GM13977 (cell line): ENCODE measurements around the gene TEX38.

ENCODE experiments used
- DNase-seq: peaks from one replicate; pipeline ENCODE4 v3.0.0; 2012; ENCODE audit warnings: low spot score
- in situ Hi-C: fragments of 300-500 bp; cut with MboI; formaldehyde crosslinking; loops from one replicate; pipeline ENCODE4 v1.12.0; 2022; ENCODE audit warnings: low sequenced_read_pairs, low pct_unique_long_range_greater_than_20kb, mixed read lengths, inconsistent platforms; ENCODE audit not compliant: unreplicated experiment
- TF ChIP-seq, protein P1 (sequence below): IDR thresholded peaks from 2 replicates; pipeline ENCODE4 v1.5.1; 2012; ENCODE audit warnings: mild to moderate bottlenecking, control low read depth; ENCODE audit not compliant: insufficient read depth; ENCODE audit errors: extremely low read depth, missing control alignments

TEX38 gene

DNA sequence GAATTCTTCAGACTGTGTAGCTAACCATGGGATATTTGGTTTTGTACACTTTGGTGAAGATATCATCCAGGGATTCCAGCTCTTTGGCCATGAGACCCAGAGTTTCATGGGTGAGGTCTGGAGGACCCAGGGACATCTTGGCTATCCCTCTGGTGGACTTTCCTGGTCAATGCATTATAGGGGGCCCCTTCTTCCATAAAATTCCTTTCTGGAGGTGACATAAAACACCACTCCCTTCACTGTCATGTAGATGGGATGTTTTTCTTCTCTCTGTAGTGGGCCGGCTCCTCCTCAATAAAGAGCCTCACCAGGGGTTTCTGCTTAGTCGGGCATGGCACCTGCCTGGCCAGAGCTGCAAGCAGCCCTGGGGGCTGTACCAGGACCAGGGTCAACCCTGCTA, 5.7 kb upstream of the TEX38 start:
- in situ Hi-C loops: no loop called here

DNA sequence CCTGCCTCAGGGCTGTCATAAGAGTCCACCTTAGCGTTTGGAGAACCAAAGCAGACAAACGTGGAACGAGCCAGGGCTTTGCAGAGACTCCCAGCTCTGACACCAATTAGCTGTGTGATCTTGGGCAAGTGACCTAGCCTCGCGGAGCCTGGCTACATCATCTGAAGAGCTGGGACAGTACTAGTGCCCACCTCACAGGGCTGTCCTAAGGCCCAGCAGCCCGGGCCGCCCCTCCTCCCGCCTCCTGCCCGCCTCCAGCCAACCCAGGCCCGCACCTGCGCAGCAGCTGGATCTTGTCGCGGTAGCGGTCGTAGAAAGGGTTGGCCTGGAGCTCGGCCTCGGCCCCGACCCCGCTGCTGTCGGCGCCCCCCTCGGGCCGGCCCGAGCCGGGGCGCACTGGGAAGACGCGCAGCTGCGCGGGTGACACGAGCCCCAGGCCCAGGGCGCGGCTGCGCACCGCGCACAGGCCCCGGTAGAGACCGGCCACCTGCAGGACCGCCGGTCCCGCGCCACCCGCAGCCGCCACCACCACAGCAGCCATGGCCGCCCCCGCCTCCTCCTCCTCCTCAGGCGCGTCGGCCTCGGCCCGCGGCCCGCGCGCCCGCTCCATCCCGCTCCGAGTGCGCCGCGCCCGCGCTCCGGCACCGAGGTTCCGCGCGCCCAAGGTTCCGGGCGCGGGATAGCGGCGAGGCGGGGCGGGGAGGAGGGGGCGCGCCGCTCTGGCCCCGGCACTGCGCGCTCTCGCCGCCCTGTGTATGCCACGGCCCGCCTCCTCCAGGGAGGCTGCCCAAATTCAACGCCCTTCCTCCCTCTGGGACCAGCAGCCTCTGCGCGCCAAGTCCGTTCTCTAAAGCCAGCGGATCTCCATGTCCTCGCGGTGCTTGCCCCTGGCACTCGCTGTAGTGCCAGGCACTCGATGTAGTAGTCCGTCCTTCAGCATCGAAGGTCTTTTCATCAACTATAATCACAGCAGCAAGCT, 3.6 kb upstream of the TEX38 start, which contains the start of gene ATPAF1:
Gene ATPAF1 (minus strand): TSS at position 583 of the 979 bp plus-strand sequence. CDS start 42 bp downstream, at position 541.
- in situ Hi-C loops: no loop called here
- TF ChIP-seq, protein P1, sequence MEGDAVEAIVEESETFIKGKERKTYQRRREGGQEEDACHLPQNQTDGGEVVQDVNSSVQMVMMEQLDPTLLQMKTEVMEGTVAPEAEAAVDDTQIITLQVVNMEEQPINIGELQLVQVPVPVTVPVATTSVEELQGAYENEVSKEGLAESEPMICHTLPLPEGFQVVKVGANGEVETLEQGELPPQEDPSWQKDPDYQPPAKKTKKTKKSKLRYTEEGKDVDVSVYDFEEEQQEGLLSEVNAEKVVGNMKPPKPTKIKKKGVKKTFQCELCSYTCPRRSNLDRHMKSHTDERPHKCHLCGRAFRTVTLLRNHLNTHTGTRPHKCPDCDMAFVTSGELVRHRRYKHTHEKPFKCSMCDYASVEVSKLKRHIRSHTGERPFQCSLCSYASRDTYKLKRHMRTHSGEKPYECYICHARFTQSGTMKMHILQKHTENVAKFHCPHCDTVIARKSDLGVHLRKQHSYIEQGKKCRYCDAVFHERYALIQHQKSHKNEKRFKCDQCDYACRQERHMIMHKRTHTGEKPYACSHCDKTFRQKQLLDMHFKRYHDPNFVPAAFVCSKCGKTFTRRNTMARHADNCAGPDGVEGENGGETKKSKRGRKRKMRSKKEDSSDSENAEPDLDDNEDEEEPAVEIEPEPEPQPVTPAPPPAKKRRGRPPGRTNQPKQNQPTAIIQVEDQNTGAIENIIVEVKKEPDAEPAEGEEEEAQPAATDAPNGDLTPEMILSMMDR: peak; percentile 10
- DNase-seq: peak; percentile 86

More for the DNA sequence above, 5.7 kb upstream of the TEX38 start:
- TF ChIP-seq, protein P1: no peak
- no peak for DNase-seq

DNA sequence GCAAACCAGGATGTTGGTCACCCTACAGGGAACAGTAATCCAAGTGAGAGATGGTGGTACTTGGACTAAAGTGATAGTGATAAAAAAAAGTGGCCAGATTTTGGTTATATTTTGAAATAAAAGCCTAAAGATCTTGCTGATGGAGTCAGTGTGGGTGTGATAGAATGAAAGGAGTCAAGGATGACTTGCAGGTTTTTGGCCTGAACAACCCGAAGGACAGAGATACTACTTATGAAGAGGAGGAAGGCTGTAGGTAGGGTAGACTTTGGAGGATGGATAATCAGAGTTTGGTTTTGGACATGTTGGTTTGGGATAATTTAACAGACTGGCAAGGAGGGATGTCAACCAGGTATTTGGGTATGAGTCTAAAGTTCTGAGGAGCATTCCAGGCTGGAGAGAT, 1.5 kb upstream of the TEX38 start:
- in situ Hi-C loops: no loop called here
- TF ChIP-seq, protein P1: no peak
- DNase-seq: no peak

DNA sequence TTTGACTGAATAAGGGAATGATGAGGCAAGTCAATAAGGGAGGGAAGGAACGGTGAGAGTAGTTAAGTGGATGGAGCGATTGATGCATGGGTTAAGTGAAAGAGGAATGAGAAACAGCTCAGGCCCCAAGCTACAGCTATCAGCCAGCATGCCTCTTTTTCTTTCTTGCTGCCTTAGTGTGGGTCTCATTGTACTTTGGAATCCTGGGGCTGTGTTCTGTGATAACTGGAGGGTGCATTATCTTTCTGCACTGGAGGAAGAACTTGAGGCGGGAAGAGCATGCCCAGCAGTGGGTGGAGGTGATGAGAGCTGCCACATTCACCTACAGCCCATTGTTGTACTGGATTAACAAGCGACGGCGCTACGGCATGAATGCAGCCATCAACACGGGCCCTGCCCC, 1.0 kb downstream of the TEX38 start:
- in situ Hi-C loops: no loop called here
- DNase-seq: no peak
- TF ChIP-seq, protein P1: no peak

GRCh38 chr1:46673749-46674182, 2.1 kb downstream of the TEX38 start:
- TF ChIP-seq, protein P1: no peak
- no peak for DNase-seq
- in situ Hi-C loops: no loop called here

DNA sequence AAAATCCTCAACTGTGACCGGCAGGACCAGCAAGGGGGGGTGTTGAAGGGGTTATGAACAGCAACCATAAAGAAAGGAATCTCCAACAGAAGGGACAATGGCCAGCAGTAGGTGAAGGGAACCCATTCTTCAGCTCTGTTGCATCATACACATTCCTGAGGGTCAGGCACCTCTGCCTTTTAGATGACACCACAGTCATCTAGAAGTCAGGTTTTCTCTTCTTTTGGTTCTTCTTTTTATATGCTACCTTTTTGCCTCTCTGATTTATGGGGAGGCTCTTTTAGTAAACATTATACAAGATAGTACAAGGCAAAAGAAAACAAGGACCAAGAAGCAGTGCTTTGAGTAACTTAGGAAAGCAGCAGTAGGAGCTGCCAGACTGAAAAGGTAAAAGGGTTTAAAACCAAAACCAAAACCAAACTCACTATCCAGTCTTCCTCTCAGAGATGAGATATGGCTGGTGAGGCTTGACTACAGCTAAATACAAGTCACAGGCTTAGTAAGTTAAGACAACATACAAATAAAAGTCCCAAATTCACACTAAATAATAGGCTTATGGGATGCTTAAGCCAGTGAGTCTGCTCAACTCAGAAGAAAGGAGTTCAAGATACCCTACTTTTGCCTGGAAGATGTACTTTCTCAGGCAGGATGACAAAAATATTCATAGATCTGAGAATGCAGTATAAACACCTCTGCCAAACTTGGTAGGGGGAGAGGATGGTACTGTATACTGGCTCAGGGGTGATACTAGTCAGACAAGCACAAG, 4.1 kb downstream of the TEX38 start:
- TF ChIP-seq, protein P1: no peak
- in situ Hi-C loops: no loop called here
- peak; percentile 38 for DNase-seq
